Measurements from ENCODE around the gene CDC42BPA. TPM values are rescaled to one million over a fixed set of nuclear protein-coding genes. Genes with fewer than 3 reads are reported as not detected.

The CDC42BPA gene
- total and polyA plus RNA-seq, 2 donors = 3.7 to 3.9 TPM

GRCh38 chr1:226972931-226973330 is 345.4 kb downstream of the CDC42BPA start:
- no peak for DNase-seq (ENCODE audit: low read depth in 6 of 9, low spot score in 9 of 9)
- no peak overlapping the region for H3K4me3 ChIP-seq (ENCODE audit: low read length in 2 of 2)
- peaks cover 5 to 6% of the 10 kb centered on the region in 2 donors for H3K36me3 ChIP-seq (ENCODE audit: control insufficient read depth in 2 of 2, insufficient read depth in 2 of 2, low read length in 1 of 2)
- H3K9me3 ChIP-seq (ENCODE audit: control insufficient read depth in 2 of 2, insufficient read depth in 1 of 2, low read length in 1 of 2) = peaks cover 0 to 2% of the 10 kb centered on the region in 2 donors
- no peak overlapping the region for H3K27ac ChIP-seq (ENCODE audit: low read depth in 1 of 2, low read length in 1 of 2)
- no peaks in the 10 kb centered on the region for H3K27me3 ChIP-seq (ENCODE audit: control insufficient read depth in 2 of 2, insufficient read depth in 1 of 2, low read length in 1 of 2)
- H3K4me1 ChIP-seq (ENCODE audit: control insufficient read depth in 2 of 2, insufficient read depth in 2 of 2, low read length in 2 of 2) = no peaks in the 10 kb centered on the region
- WGBS = 98% methylated on average over 6 of the region's 6 CpGs

GRCh38 chr1:226971765-226972164 is 346.5 kb downstream of the CDC42BPA start:
- peaks cover 0 to 2% of the 10 kb centered on the region in 2 donors for H3K9me3 ChIP-seq (ENCODE audit: control insufficient read depth in 2 of 2, insufficient read depth in 1 of 2, low read length in 1 of 2)
- WGBS = 98% methylated on average over 1 of the region's 1 CpG
- no peaks in the 10 kb centered on the region for H3K27me3 ChIP-seq (ENCODE audit: control insufficient read depth in 2 of 2, insufficient read depth in 1 of 2, low read length in 1 of 2)
- no peak overlapping the region for H3K27ac ChIP-seq (ENCODE audit: low read depth in 1 of 2, low read length in 1 of 2)
- H3K36me3 ChIP-seq (ENCODE audit: control insufficient read depth in 2 of 2, insufficient read depth in 2 of 2, low read length in 1 of 2) = peaks cover 0 to 5% of the 10 kb centered on the region in 2 donors
- H3K4me1 ChIP-seq (ENCODE audit: control insufficient read depth in 2 of 2, insufficient read depth in 2 of 2, low read length in 2 of 2) = no peaks in the 10 kb centered on the region
- no peak for DNase-seq (ENCODE audit: low read depth in 6 of 9, low spot score in 9 of 9)
- no peak overlapping the region for H3K4me3 ChIP-seq (ENCODE audit: low read length in 2 of 2)

GRCh38 chr1:226967665-226968064 is 350.6 kb downstream of the CDC42BPA start:
- Histone ChIP-seq H3K27me3 (ENCODE audit: control insufficient read depth in 2 of 2, insufficient read depth in 1 of 2, low read length in 1 of 2) (no peaks in the 10 kb centered on the region), H3K4me1 (ENCODE audit: control insufficient read depth in 2 of 2, insufficient read depth in 2 of 2, low read length in 2 of 2) (no peaks in the 10 kb centered on the region), H3K4me3 (ENCODE audit: low read length in 2 of 2) (no peak overlapping the region), H3K27ac (ENCODE audit: low read depth in 1 of 2, low read length in 1 of 2) (no peak overlapping the region), H3K9me3 (ENCODE audit: control insufficient read depth in 2 of 2, insufficient read depth in 1 of 2, low read length in 1 of 2) (peaks cover 0 to 2% of the 10 kb centered on the region in 2 donors), H3K36me3 (ENCODE audit: control insufficient read depth in 2 of 2, insufficient read depth in 2 of 2, low read length in 1 of 2) (peaks cover 17 to 20% of the 10 kb centered on the region in 2 donors)
- DNase-seq (ENCODE audit: low read depth in 6 of 9, low spot score in 9 of 9) = no peak
- WGBS = 94% methylated on average over 3 of the region's 3 CpGs

- H3K27me3 ChIP-seq (ENCODE audit: control insufficient read depth in 2 of 2, insufficient read depth in 1 of 2, low read length in 1 of 2) = no peaks in the 10 kb centered on the region
- peaks cover 12 to 26% of the 10 kb centered on the region in 2 donors for H3K36me3 ChIP-seq (ENCODE audit: control insufficient read depth in 2 of 2, insufficient read depth in 2 of 2, low read length in 1 of 2)
- no peak for DNase-seq (ENCODE audit: low read depth in 6 of 9, low spot score in 9 of 9)
- WGBS = 97% methylated on average over 4 of the region's 4 CpGs
- no peak overlapping the region for H3K27ac ChIP-seq (ENCODE audit: low read depth in 1 of 2, low read length in 1 of 2)
- H3K9me3 ChIP-seq (ENCODE audit: control insufficient read depth in 2 of 2, insufficient read depth in 1 of 2, low read length in 1 of 2) = peaks cover 0 to 2% of the 10 kb centered on the region in 2 donors
- H3K4me1 ChIP-seq (ENCODE audit: control insufficient read depth in 2 of 2, insufficient read depth in 2 of 2, low read length in 2 of 2) = no peaks in the 10 kb centered on the region
- no peak overlapping the region for H3K4me3 ChIP-seq (ENCODE audit: low read length in 2 of 2)
Observed at GRCh38 chr1:226966683-226967082, 351.6 kb downstream of the CDC42BPA start.

GRCh38 chr1:226965581-226966440 is 352.5 kb downstream of the CDC42BPA start:
- Histone ChIP-seq H3K27me3 (ENCODE audit: control insufficient read depth in 2 of 2, insufficient read depth in 1 of 2, low read length in 1 of 2) (no peaks in the 10 kb centered on the region), H3K27ac (ENCODE audit: low read depth in 1 of 2, low read length in 1 of 2) (no peak overlapping the region), H3K36me3 (ENCODE audit: control insufficient read depth in 2 of 2, insufficient read depth in 2 of 2, low read length in 1 of 2) (peaks cover 12 to 29% of the 10 kb centered on the region in 2 donors), H3K4me3 (ENCODE audit: low read length in 2 of 2) (no peak overlapping the region), H3K4me1 (ENCODE audit: control insufficient read depth in 2 of 2, insufficient read depth in 2 of 2, low read length in 2 of 2) (no peaks in the 10 kb centered on the region), H3K9me3 (ENCODE audit: control insufficient read depth in 2 of 2, insufficient read depth in 1 of 2, low read length in 1 of 2) (peaks cover 0 to under 1% of the 10 kb centered on the region in 2 donors)
- DNase-seq (ENCODE audit: low read depth in 6 of 9, low spot score in 9 of 9) = no peak
- 98% methylated on average over 23 of the region's 23 CpGs for WGBS

GRCh38 chr1:226964611-226965486 is 353.4 kb downstream of the CDC42BPA start:
- peaks cover under 1 to 10% of the 10 kb centered on the region in 2 donors for H3K9me3 ChIP-seq (ENCODE audit: control insufficient read depth in 2 of 2, insufficient read depth in 1 of 2, low read length in 1 of 2)
- 97% methylated on average over 29 of the region's 29 CpGs for WGBS
- no peaks in the 10 kb centered on the region for H3K4me1 ChIP-seq (ENCODE audit: control insufficient read depth in 2 of 2, insufficient read depth in 2 of 2, low read length in 2 of 2)
- no peaks in the 10 kb centered on the region for H3K27me3 ChIP-seq (ENCODE audit: control insufficient read depth in 2 of 2, insufficient read depth in 1 of 2, low read length in 1 of 2)
- H3K4me3 ChIP-seq (ENCODE audit: low read length in 2 of 2) = no peak overlapping the region
- peaks cover 12 to 30% of the 10 kb centered on the region in 2 donors for H3K36me3 ChIP-seq (ENCODE audit: control insufficient read depth in 2 of 2, insufficient read depth in 2 of 2, low read length in 1 of 2)
- no peak overlapping the region for H3K27ac ChIP-seq (ENCODE audit: low read depth in 1 of 2, low read length in 1 of 2)
- DNase-seq (ENCODE audit: low read depth in 6 of 9, low spot score in 9 of 9) = no peak

- H3K9me3 ChIP-seq (ENCODE audit: control insufficient read depth in 2 of 2, insufficient read depth in 1 of 2, low read length in 1 of 2) = peaks cover 1 to 14% of the 10 kb centered on the region in 2 donors
- H3K4me3 ChIP-seq (ENCODE audit: low read length in 2 of 2) = no peak overlapping the region
- no peaks in the 10 kb centered on the region for H3K4me1 ChIP-seq (ENCODE audit: control insufficient read depth in 2 of 2, insufficient read depth in 2 of 2, low read length in 2 of 2)
- no peaks in the 10 kb centered on the region for H3K27me3 ChIP-seq (ENCODE audit: control insufficient read depth in 2 of 2, insufficient read depth in 1 of 2, low read length in 1 of 2)
- 76% methylated on average over 6 of the region's 6 CpGs for WGBS
- no peak for DNase-seq (ENCODE audit: low read depth in 6 of 9, low spot score in 9 of 9)
- peaks cover 12 to 30% of the 10 kb centered on the region in 2 donors for H3K36me3 ChIP-seq (ENCODE audit: control insufficient read depth in 2 of 2, insufficient read depth in 2 of 2, low read length in 1 of 2)
- H3K27ac ChIP-seq (ENCODE audit: low read depth in 1 of 2, low read length in 1 of 2) = no peak overlapping the region
Observed at GRCh38 chr1:226964068-226964425, 354.2 kb downstream of the CDC42BPA start.

- H3K4me3 ChIP-seq (ENCODE audit: low read length in 2 of 2) = no peak overlapping the region
- no peak for DNase-seq (ENCODE audit: low read depth in 6 of 9, low spot score in 9 of 9)
- peaks cover 2 to 21% of the 10 kb centered on the region in 2 donors for H3K9me3 ChIP-seq (ENCODE audit: control insufficient read depth in 2 of 2, insufficient read depth in 1 of 2, low read length in 1 of 2)
- H3K4me1 ChIP-seq (ENCODE audit: control insufficient read depth in 2 of 2, insufficient read depth in 2 of 2, low read length in 2 of 2) = no peaks in the 10 kb centered on the region
- no peaks in the 10 kb centered on the region for H3K27me3 ChIP-seq (ENCODE audit: control insufficient read depth in 2 of 2, insufficient read depth in 1 of 2, low read length in 1 of 2)
- no peak overlapping the region for H3K27ac ChIP-seq (ENCODE audit: low read depth in 1 of 2, low read length in 1 of 2)
- WGBS = 96% methylated on average over 28 of the region's 28 CpGs
- H3K36me3 ChIP-seq (ENCODE audit: control insufficient read depth in 2 of 2, insufficient read depth in 2 of 2, low read length in 1 of 2) = peaks cover 12 to 30% of the 10 kb centered on the region in 2 donors
Observed at GRCh38 chr1:226962421-226963391, 355.6 kb downstream of the CDC42BPA start.
